Measurements from ENCODE around the gene GADL1.

The GADL1 gene

GRCh38 chr3:30724863-30725262 is 169.6 kb downstream of the GADL1 start:
- no peak overlapping the region for H3K4me3 Mint-ChIP-seq
- no peak for DNase-seq

GRCh38 chr3:30723211-30723610 is 171.2 kb downstream of the GADL1 start:
- H3K27me3 Mint-ChIP-seq: peaks cover 0 to 3% of the 10 kb centered on the region in 2 donors
- no peak overlapping the region for H3K27ac Mint-ChIP-seq
- H3K9me3 Mint-ChIP-seq: peaks cover 1 to 3% of the 10 kb centered on the region in 2 donors
- H3K4me1 Mint-ChIP-seq: peaks cover 12 to 26% of the 10 kb centered on the region in 2 donors
- no peak overlapping the region for H3K4me3 Mint-ChIP-seq
- ATAC-seq (replicated peaks) (no peak), DNase-seq (no peak)
- H3K36me3 Mint-ChIP-seq: no peaks in the 10 kb centered on the region

More at GRCh38 chr3:30724863-30725262, 169.6 kb downstream of the GADL1 start:
- H3K27me3 Mint-ChIP-seq: no peaks in the 10 kb centered on the region
- no peak overlapping the region for H3K27ac Mint-ChIP-seq
- no peak for ATAC-seq (replicated peaks)
- peaks cover 9 to 10% of the 10 kb centered on the region in 2 donors for H3K4me1 Mint-ChIP-seq
- peaks cover 1 to 3% of the 10 kb centered on the region in 2 donors for H3K9me3 Mint-ChIP-seq
- H3K36me3 Mint-ChIP-seq: no peaks in the 10 kb centered on the region

GRCh38 chr3:30721314-30721634 is 173.2 kb downstream of the GADL1 start:
- DNase-seq: no peak
- no peak overlapping the region for H3K4me3 Mint-ChIP-seq
- no peaks in the 10 kb centered on the region for H3K36me3 Mint-ChIP-seq
- H3K27me3 Mint-ChIP-seq: peaks cover 0 to 3% of the 10 kb centered on the region in 2 donors
- peaks cover 1 to 3% of the 10 kb centered on the region in 2 donors for H3K9me3 Mint-ChIP-seq
- peaks cover 13 to 28% of the 10 kb centered on the region in 2 donors for H3K4me1 Mint-ChIP-seq
- H3K27ac Mint-ChIP-seq: no peak overlapping the region
- ATAC-seq (replicated peaks): no peak

- DNase-seq: no peak
- H3K4me3 Mint-ChIP-seq: no peak overlapping the region
- ATAC-seq (replicated peaks): no peak
- peaks cover 1 to 3% of the 10 kb centered on the region in 2 donors for H3K9me3 Mint-ChIP-seq
- no peak overlapping the region for H3K27ac Mint-ChIP-seq
- no peaks in the 10 kb centered on the region for H3K36me3 Mint-ChIP-seq
- H3K27me3 Mint-ChIP-seq: peaks cover 0 to 3% of the 10 kb centered on the region in 2 donors
- H3K4me1 Mint-ChIP-seq: peaks cover 13 to 28% of the 10 kb centered on the region in 2 donors
Observed at GRCh38 chr3:30720586-30721313, 173.7 kb downstream of the GADL1 start.

- no peak overlapping the region for H3K4me3 Mint-ChIP-seq
- H3K27me3 Mint-ChIP-seq: peaks cover 0 to 3% of the 10 kb centered on the region in 2 donors
- H3K36me3 Mint-ChIP-seq: peaks cover 3 to 4% of the 10 kb centered on the region in 2 donors
- H3K4me1 Mint-ChIP-seq: peaks cover 7 to 19% of the 10 kb centered on the region in 2 donors
- no peak overlapping the region for H3K27ac Mint-ChIP-seq
- DNase-seq (no peak), ATAC-seq (replicated peaks) (no peak)
- H3K9me3 Mint-ChIP-seq: peaks cover 4% of the 10 kb centered on the region in 2 donors
Observed at GRCh38 chr3:30719536-30719935, 174.9 kb downstream of the GADL1 start.

- H3K27ac Mint-ChIP-seq: no peak overlapping the region
- no peak for DNase-seq
- H3K9me3 Mint-ChIP-seq: peaks cover 4% of the 10 kb centered on the region in 2 donors
- no peak overlapping the region for H3K4me3 Mint-ChIP-seq
- H3K4me1 Mint-ChIP-seq: peaks cover 3 to 17% of the 10 kb centered on the region in 2 donors
- ATAC-seq (replicated peaks): no peak
- H3K27me3 Mint-ChIP-seq: no peaks in the 10 kb centered on the region
- H3K36me3 Mint-ChIP-seq: peaks cover 3 to 4% of the 10 kb centered on the region in 2 donors
Observed at GRCh38 chr3:30713885-30714503, 180.5 kb downstream of the GADL1 start.

GRCh38 chr3:30712991-30713390 is 181.5 kb downstream of the GADL1 start:
- no peak for ATAC-seq (replicated peaks)
- Mint-ChIP-seq H3K27ac (no peak overlapping the region), H3K4me1 (peaks cover 0 to 8% of the 10 kb centered on the region in 2 donors), H3K36me3 (peaks cover 3 to 4% of the 10 kb centered on the region in 2 donors), H3K27me3 (no peaks in the 10 kb centered on the region), H3K4me3 (no peak overlapping the region), H3K9me3 (peaks cover 4% of the 10 kb centered on the region in 2 donors)
- DNase-seq: no peak

GRCh38 chr3:30711867-30712266 is 182.6 kb downstream of the GADL1 start:
- peaks cover 0 to 8% of the 10 kb centered on the region in 2 donors for H3K4me1 Mint-ChIP-seq
- H3K27me3 Mint-ChIP-seq: no peaks in the 10 kb centered on the region
- ATAC-seq (replicated peaks): no peak
- H3K4me3 Mint-ChIP-seq: no peak overlapping the region
- H3K9me3 Mint-ChIP-seq: peaks cover 4 to 5% of the 10 kb centered on the region in 2 donors
- DNase-seq: no peak
- peaks cover 4 to 5% of the 10 kb centered on the region in 2 donors for H3K36me3 Mint-ChIP-seq
- no peak overlapping the region for H3K27ac Mint-ChIP-seq

GRCh38 chr3:30711151-30711550 is 183.3 kb downstream of the GADL1 start:
- H3K4me3 Mint-ChIP-seq: no peak overlapping the region
- DNase-seq (no peak), ATAC-seq (replicated peaks) (no peak)
- peaks cover 4 to 5% of the 10 kb centered on the region in 2 donors for H3K9me3 Mint-ChIP-seq
- H3K4me1 Mint-ChIP-seq: peaks cover 0 to 8% of the 10 kb centered on the region in 2 donors
- H3K27ac Mint-ChIP-seq: no peak overlapping the region
- peaks cover 4 to 5% of the 10 kb centered on the region in 2 donors for H3K36me3 Mint-ChIP-seq
- H3K27me3 Mint-ChIP-seq: no peaks in the 10 kb centered on the region

- peaks cover under 1 to 2% of the 10 kb centered on the region in 2 donors for H3K9me3 Mint-ChIP-seq
- H3K4me3 Mint-ChIP-seq: no peak overlapping the region
- H3K27ac Mint-ChIP-seq: no peak overlapping the region
- no peak for DNase-seq
- peaks cover 0 to 8% of the 10 kb centered on the region in 2 donors for H3K4me1 Mint-ChIP-seq
- H3K27me3 Mint-ChIP-seq: no peaks in the 10 kb centered on the region
- H3K36me3 Mint-ChIP-seq: peaks cover 2 to 10% of the 10 kb centered on the region in 2 donors
- ATAC-seq (replicated peaks): no peak
Observed at GRCh38 chr3:30710017-30710416, 184.4 kb downstream of the GADL1 start.

GRCh38 chr3:30708472-30708871 is 186.0 kb downstream of the GADL1 start:
- Mint-ChIP-seq H3K4me1 (peaks cover 3 to 8% of the 10 kb centered on the region in 2 donors), H3K27ac (no peak overlapping the region), H3K27me3 (no peaks in the 10 kb centered on the region), H3K4me3 (no peak overlapping the region), H3K9me3 (peaks cover 1 to 2% of the 10 kb centered on the region in 2 donors), H3K36me3 (peaks cover 2 to 15% of the 10 kb centered on the region in 2 donors)
- ATAC-seq (replicated peaks) (no peak), DNase-seq (no peak)

- Mint-ChIP-seq H3K9me3 (peaks cover 5 to 6% of the 10 kb centered on the region in 2 donors), H3K36me3 (peaks cover 6 to 21% of the 10 kb centered on the region in 2 donors), H3K4me1 (peaks cover 3 to 12% of the 10 kb centered on the region in 2 donors), H3K4me3 (no peak overlapping the region), H3K27ac (no peak overlapping the region), H3K27me3 (no peaks in the 10 kb centered on the region)
- ATAC-seq (replicated peaks) (no peak), DNase-seq (no peak)
Observed at GRCh38 chr3:30707825-30708224, 186.6 kb downstream of the GADL1 start.

- H3K27ac Mint-ChIP-seq: peak overlapping the region; percentile 31
- H3K4me3 Mint-ChIP-seq: no peak overlapping the region
Observed at GRCh38 chr3:30704931-30705890, 189.2 kb downstream of the GADL1 start.

GRCh38 chr3:30702828-30703397 is 191.5 kb downstream of the GADL1 start:
- DNase-seq (no peak), ATAC-seq (replicated peaks) (no peak)
- Mint-ChIP-seq H3K9me3 (peaks cover 8 to 9% of the 10 kb centered on the region in 2 donors), H3K27ac (peak overlapping the region; percentile 51), H3K4me3 (no peak overlapping the region), H3K4me1 (peaks cover 3 to 4% of the 10 kb centered on the region in 2 donors), H3K27me3 (no peaks in the 10 kb centered on the region), H3K36me3 (peaks cover 14 to 46% of the 10 kb centered on the region in 2 donors)

More at GRCh38 chr3:30704931-30705890, 189.2 kb downstream of the GADL1 start:
- ATAC-seq (replicated peaks) (no peak), DNase-seq (no peak)
- no peaks in the 10 kb centered on the region for H3K27me3 Mint-ChIP-seq
- H3K36me3 Mint-ChIP-seq: peaks cover 12 to 36% of the 10 kb centered on the region in 2 donors
- peaks cover 8 to 9% of the 10 kb centered on the region in 2 donors for H3K9me3 Mint-ChIP-seq
- H3K4me1 Mint-ChIP-seq: peaks cover 3 to 8% of the 10 kb centered on the region in 2 donors
